ENCODE measurements around the gene PDE2A. TPM values are rescaled to one million over a fixed set of nuclear protein-coding genes. Genes with fewer than 3 reads are reported as not detected.

The PDE2A gene
- total RNA-seq, 3 donors from 2014 or later = 23.7 to 85.9 (median 67.0) TPM

- Histone ChIP-seq H3K9me3 (no peaks in the 10 kb centered on the region), H3K27ac (peak overlapping the region; percentile 85 to 91), H3K4me1 (peaks cover 4 to 17% of the 10 kb centered on the region in 2 donors), H3K36me3 (no peaks in the 10 kb centered on the region), H3K4me3 (peak overlapping the region; percentile 59 to 90 (median 68)), H3K27me3 (no peaks in the 10 kb centered on the region)
- intact Hi-C loops (cut with DNase I; ENCODE audit: low total_unique reads) = loop anchor here (10.0 kb wide), 3 partner anchors 64 to 454 kb away; partner anchors contain the start of gene ATG16L2
- no peak for DNase-seq (ENCODE audit: low spot score in 2 of 2)
- no peak for TF ChIP-seq POLR2AphosphoS5 (IDR thresholded peaks at IDR 0.05)
- TF ChIP-seq CTCF (IDR thresholded peaks at IDR 0.05) = no peak
- no peak for TF ChIP-seq POLR2A (IDR thresholded peaks at IDR 0.05)
Measured at GRCh38 chr11:72721276-72721675, 47.1 kb upstream of the PDE2A start.

- intact Hi-C loops (cut with DNase I; ENCODE audit: low total_unique reads) = loop anchor here (10.0 kb wide), 3 partner anchors 64 to 454 kb away; partner anchors contain the start of gene ATG16L2
- DNase-seq (ENCODE audit: low spot score in 2 of 2) = no peak
- Histone ChIP-seq H3K27me3 (no peaks in the 10 kb centered on the region), H3K4me3 (peak overlapping the region; percentile 59 to 90 (median 68)), H3K27ac (peak overlapping the region; percentile 85 to 91), H3K9me3 (no peaks in the 10 kb centered on the region), H3K4me1 (peaks cover 4 to 17% of the 10 kb centered on the region in 2 donors), H3K36me3 (no peaks in the 10 kb centered on the region)
- TF ChIP-seq CTCF (IDR thresholded peaks at IDR 0.05) (no peak), POLR2AphosphoS5 (IDR thresholded peaks at IDR 0.05) (no peak), POLR2A (IDR thresholded peaks at IDR 0.05) (no peak)
Measured at GRCh38 chr11:72720784-72721183, 46.6 kb upstream of the PDE2A start.

- Histone ChIP-seq H3K4me3 (peak overlapping the region; percentile 59 to 90 (median 68)), H3K4me1 (peaks cover 4 to 17% of the 10 kb centered on the region in 2 donors), H3K27ac (peak overlapping the region; percentile 85 to 91), H3K9me3 (no peaks in the 10 kb centered on the region), H3K36me3 (no peaks in the 10 kb centered on the region), H3K27me3 (no peaks in the 10 kb centered on the region)
- no peak for DNase-seq (ENCODE audit: low spot score in 2 of 2)
- intact Hi-C loops (cut with DNase I; ENCODE audit: low total_unique reads) = loop anchor here (10.0 kb wide), 3 partner anchors 65 to 455 kb away; partner anchors contain the start of gene ATG16L2
- TF ChIP-seq CTCF (IDR thresholded peaks at IDR 0.05) (no peak), POLR2AphosphoS5 (IDR thresholded peaks at IDR 0.05) (no peak), POLR2A (IDR thresholded peaks at IDR 0.05) (no peak)
Measured at GRCh38 chr11:72720047-72720446, 45.8 kb upstream of the PDE2A start.

GRCh38 chr11:72719551-72719950 is 45.3 kb upstream of the PDE2A start:
- Histone ChIP-seq H3K36me3 (no peaks in the 10 kb centered on the region), H3K27me3 (no peaks in the 10 kb centered on the region), H3K27ac (peak overlapping the region; percentile 85 to 91), H3K9me3 (no peaks in the 10 kb centered on the region), H3K4me1 (peaks cover 4 to 17% of the 10 kb centered on the region in 2 donors), H3K4me3 (peak overlapping the region in 2 of 3 donors; percentile 68 to 90)
- TF ChIP-seq POLR2AphosphoS5 (IDR thresholded peaks at IDR 0.05) = no peak
- TF ChIP-seq CTCF (IDR thresholded peaks at IDR 0.05) = no peak
- no peak for TF ChIP-seq POLR2A (IDR thresholded peaks at IDR 0.05)
- DNase-seq (ENCODE audit: low spot score in 2 of 2) = no peak
- intact Hi-C loops (cut with DNase I; ENCODE audit: low total_unique reads) = no loop called here

GRCh38 chr11:72719144-72719543 is 44.9 kb upstream of the PDE2A start:
- intact Hi-C loops (cut with DNase I; ENCODE audit: low total_unique reads) = no loop called here
- no peak for TF ChIP-seq POLR2AphosphoS5 (IDR thresholded peaks at IDR 0.05)
- no peak for TF ChIP-seq POLR2A (IDR thresholded peaks at IDR 0.05)
- no peak for TF ChIP-seq CTCF (IDR thresholded peaks at IDR 0.05)
- H3K9me3 ChIP-seq = no peaks in the 10 kb centered on the region
- peak overlapping the region in 1 of 2 donors; percentile 91 for H3K27ac ChIP-seq
- no peak for DNase-seq (ENCODE audit: low spot score in 2 of 2)
- H3K36me3 ChIP-seq = no peaks in the 10 kb centered on the region
- no peaks in the 10 kb centered on the region for H3K27me3 ChIP-seq
- peak overlapping the region in 1 of 3 donors; percentile 90 for H3K4me3 ChIP-seq
- peaks cover 4 to 17% of the 10 kb centered on the region in 2 donors for H3K4me1 ChIP-seq

Measured in breast epithelium (tissue), 4 donors.